ACC112 (cell line): ENCODE measurements around the gene GATA2.

Experiments
- H2AFZ ChIP-seq: fragments of 200-600 bp; sonication (generic); one replicate; pipeline ENCODE4 v1.6.0; 2017; ENCODE audit warnings: antibody characterized with exemption, low read length; ENCODE audit not compliant: unreplicated experiment
- H3K27ac ChIP-seq: fragments of 200-600 bp; sonication (generic); 2 replicates; pipeline ENCODE4 v1.5.1; 2014; ENCODE audit warnings: low read depth, mild to moderate bottlenecking, antibody characterized with exemption, low read length, moderate library complexity
- H3K27me3 ChIP-seq: fragments of 200-600 bp; sonication (generic); 2 replicates; pipeline ENCODE4 v1.6.1; 2014; ENCODE audit warnings: mild to moderate bottlenecking, antibody characterized with exemption, low read length, moderate library complexity, mixed read lengths; ENCODE audit not compliant: insufficient read depth
- H3K36me3 ChIP-seq: fragments of 200-600 bp; sonication (generic); 2 replicates; pipeline ENCODE4 v1.6.1; 2016; ENCODE audit warnings: mild to moderate bottlenecking, antibody characterized with exemption, low read length, moderate library complexity, mixed read lengths; ENCODE audit not compliant: insufficient read depth
- H3K4me1 ChIP-seq: fragments of 200-600 bp; sonication (generic); one replicate; pipeline ENCODE4 v1.6.1; 2016; ENCODE audit warnings: low read length, mixed read lengths; ENCODE audit not compliant: insufficient read depth, unreplicated experiment, control insufficient read depth
- H3K4me3 ChIP-seq: fragments of 200-600 bp; sonication (generic); 2 replicates; pipeline ENCODE4 v1.5.1; 2014; ENCODE audit warnings: mild to moderate bottlenecking, low read depth, low read length
- H3K79me2 ChIP-seq: fragments of 200-600 bp; sonication (generic); one replicate; pipeline ENCODE4 v1.6.0; 2016; ENCODE audit warnings: low read length; ENCODE audit not compliant: control insufficient read depth, unreplicated experiment, insufficient read depth

Gene GATA2

GRCh38 chr3:128500556-128500955 lies 7.6 kb upstream of the GATA2 start:
- no peak overlapping the region for H2AFZ ChIP-seq
- H3K4me1 ChIP-seq = peaks cover 12% of the 10 kb centered on the region
- no peak overlapping the region for H3K4me3 ChIP-seq
- no peaks in the 10 kb centered on the region for H3K79me2 ChIP-seq
- no peaks in the 10 kb centered on the region for H3K36me3 ChIP-seq
- H3K27me3 ChIP-seq = peaks cover 25% of the 10 kb centered on the region
- no peak overlapping the region for H3K27ac ChIP-seq

DNA sequence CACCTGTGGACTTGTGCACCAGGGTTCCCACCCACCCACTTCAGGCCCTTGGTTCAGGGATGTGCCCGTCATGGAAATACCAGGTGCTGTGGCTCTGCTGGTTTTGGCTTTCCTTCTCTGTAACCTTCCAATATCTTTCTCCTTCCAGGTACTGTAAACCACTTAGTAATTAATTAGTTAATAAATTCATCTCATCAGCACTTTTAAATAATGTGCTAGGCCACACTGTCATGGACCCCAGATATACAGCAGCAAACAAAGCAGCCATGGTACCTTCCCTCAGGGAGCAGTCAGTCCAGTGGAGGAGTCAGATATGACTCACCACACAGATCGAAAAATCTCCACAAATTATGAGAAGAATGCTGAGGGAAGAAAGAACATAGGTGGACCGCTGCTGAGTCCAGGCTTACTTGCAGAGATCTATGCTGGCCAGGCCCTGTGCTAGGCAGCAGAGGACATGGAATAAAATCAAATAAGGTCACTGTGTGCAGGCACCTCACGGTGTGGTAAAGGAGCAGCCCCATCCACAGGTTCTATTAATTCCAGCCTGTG lies 6.8 kb upstream of the GATA2 start:
- H3K27me3 ChIP-seq = peaks cover 30% of the 10 kb centered on the region
- H3K79me2 ChIP-seq = no peaks in the 10 kb centered on the region

DNA sequence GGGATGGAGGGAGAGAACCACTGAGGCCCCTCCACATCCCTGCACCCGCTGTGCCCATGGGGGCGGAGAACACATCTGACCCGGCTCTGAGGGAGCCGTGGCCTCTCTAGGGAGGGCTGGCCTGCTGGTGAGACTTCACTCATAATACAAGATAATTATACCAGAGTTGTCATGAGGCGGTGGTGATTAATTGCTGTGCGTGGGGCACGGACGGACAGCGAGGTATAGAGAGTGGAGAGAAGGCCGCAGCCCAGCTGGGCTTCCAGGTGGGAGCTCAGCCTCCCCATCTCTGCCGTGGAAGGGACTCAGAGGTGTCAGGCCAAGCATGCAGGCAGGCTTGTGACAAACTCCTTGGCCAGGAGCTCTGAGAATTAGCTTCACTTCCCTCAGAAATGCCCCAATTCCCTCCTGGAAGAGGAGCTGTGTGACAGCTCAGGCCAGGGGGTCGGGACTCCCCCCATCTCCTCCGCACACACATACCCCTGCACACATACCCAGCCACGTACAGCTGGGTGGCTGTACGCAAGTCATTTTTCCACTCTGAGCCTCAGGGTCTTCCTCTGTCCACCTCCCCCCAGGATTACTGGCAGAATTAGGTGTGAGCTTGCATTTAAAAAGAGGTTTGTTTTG lies 6.0 kb upstream of the GATA2 start:
- H3K27ac ChIP-seq = no peak overlapping the region
- no peaks in the 10 kb centered on the region for H3K36me3 ChIP-seq
- H3K4me1 ChIP-seq = peaks cover 12% of the 10 kb centered on the region
- H2AFZ ChIP-seq = no peak overlapping the region
- H3K27me3 ChIP-seq = peaks cover 33% of the 10 kb centered on the region
- no peak overlapping the region for H3K4me3 ChIP-seq
- H3K79me2 ChIP-seq = no peaks in the 10 kb centered on the region

More for the DNA sequence above, 6.8 kb upstream of the GATA2 start:
- Histone ChIP-seq H3K27ac (no peak overlapping the region), H3K4me1 (peaks cover 12% of the 10 kb centered on the region), H2AFZ (no peak overlapping the region), H3K36me3 (no peaks in the 10 kb centered on the region), H3K4me3 (no peak overlapping the region)

DNA sequence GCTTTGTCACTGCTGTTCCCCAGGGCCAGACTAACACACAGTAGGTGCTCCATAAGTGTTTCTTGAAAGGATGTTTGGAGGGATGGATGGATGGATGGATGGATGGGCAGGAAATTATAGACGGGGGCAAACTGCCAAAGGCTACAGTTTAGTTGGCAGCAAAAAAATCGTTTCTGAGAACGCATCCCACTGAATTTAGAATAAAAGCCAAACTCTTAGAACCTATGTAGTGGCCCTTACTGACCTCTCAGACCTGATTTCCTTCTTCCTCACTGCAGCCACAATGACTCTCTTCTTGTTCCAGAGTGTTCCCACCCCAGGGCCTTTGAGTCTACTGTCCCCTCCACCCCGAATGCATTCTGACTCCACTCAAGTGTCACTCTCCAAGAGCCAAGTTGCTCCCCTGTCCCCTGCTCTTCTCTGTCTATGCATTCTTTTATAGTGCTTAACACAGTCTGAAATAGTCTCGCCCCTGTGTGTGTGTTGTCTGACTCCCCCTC lies 5.2 kb upstream of the GATA2 start:
- Histone ChIP-seq H3K36me3 (no peaks in the 10 kb centered on the region), H3K4me3 (peak overlapping the region; percentile 78; the same call in 1 of the 2 replicates), H2AFZ (peak overlapping the region; percentile 18), H3K4me1 (peaks cover 12% of the 10 kb centered on the region), H3K27ac (no peak overlapping the region), H3K27me3 (peaks cover 41% of the 10 kb centered on the region), H3K79me2 (no peaks in the 10 kb centered on the region)

- H3K27me3 ChIP-seq = peaks cover 44% of the 10 kb centered on the region
- H2AFZ ChIP-seq = peak overlapping the region; percentile 44
- peaks cover 12% of the 10 kb centered on the region for H3K4me1 ChIP-seq
- no peaks in the 10 kb centered on the region for H3K36me3 ChIP-seq
- peak overlapping the region; percentile 78 for H3K4me3 ChIP-seq
- no peak overlapping the region for H3K27ac ChIP-seq
- H3K79me2 ChIP-seq = no peaks in the 10 kb centered on the region
Observed at GRCh38 chr3:128497305-128498126, 4.5 kb upstream of the GATA2 start.

GRCh38 chr3:128496602-128497304 lies 3.8 kb upstream of the GATA2 start:
- H3K27me3 ChIP-seq = peaks cover 49% of the 10 kb centered on the region
- peak overlapping the region; percentile 78 for H3K4me3 ChIP-seq
- H2AFZ ChIP-seq = no peak overlapping the region
- H3K4me1 ChIP-seq = peaks cover 12% of the 10 kb centered on the region
- no peaks in the 10 kb centered on the region for H3K36me3 ChIP-seq
- H3K79me2 ChIP-seq = no peaks in the 10 kb centered on the region
- H3K27ac ChIP-seq = no peak overlapping the region

DNA sequence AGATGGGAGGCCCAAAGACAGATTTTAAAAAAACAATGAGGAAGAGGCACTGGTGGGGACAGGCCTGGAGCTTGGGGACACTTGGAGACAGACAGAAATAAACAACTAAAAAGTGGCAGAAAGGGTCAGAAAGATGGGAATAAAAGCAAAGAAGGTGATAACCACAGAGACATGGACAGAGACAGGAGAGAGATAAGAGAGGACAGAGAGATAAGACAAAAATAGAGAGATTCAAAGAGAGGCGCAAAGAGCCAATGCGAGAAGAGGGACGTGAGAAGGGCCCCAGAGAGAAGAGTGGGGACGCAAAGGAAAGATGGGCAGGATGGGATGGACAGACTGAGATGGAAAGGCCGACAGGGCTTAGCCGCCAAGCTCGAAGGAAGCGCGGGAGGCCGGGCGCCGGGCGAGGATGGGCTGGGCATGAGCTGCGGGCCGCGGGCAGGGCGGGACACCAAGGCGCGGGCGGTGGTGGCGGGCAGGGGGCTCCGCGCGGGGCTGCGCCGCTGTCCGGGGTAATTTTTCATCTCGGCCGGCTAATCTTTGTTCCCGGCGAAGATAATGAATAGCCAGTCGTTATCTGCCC lies 3.1 kb upstream of the GATA2 start:
- no peaks in the 10 kb centered on the region for H3K79me2 ChIP-seq
- no peak overlapping the region for H3K4me3 ChIP-seq
- no peaks in the 10 kb centered on the region for H3K36me3 ChIP-seq
- peaks cover 55% of the 10 kb centered on the region for H3K27me3 ChIP-seq
- no peak overlapping the region for H2AFZ ChIP-seq
- peaks cover 12% of the 10 kb centered on the region for H3K4me1 ChIP-seq
- H3K27ac ChIP-seq = no peak overlapping the region

- Histone ChIP-seq H2AFZ (no peak overlapping the region), H3K27me3 (peaks cover 60% of the 10 kb centered on the region), H3K79me2 (no peaks in the 10 kb centered on the region), H3K4me1 (peaks cover 12% of the 10 kb centered on the region), H3K4me3 (no peak overlapping the region), H3K27ac (no peak overlapping the region), H3K36me3 (no peaks in the 10 kb centered on the region)
Observed at GRCh38 chr3:128495435-128495970, 2.5 kb upstream of the GATA2 start.

DNA sequence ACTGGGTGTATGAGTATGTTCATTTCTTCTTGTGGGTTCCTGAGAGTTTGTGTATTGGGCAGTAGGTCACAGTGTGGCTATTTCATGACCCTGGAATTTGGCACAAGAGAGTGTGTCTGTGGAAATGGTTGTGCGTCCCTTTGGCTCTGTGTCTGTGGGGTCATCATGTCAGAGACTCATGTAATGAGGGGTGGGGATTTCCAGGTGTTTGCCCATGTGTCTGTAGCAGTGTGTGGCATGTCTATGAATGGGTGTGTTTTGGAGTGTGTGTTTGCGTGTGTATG lies 1.3 kb upstream of the GATA2 start:
- no peak overlapping the region for H3K27ac ChIP-seq
- no peak overlapping the region for H3K4me3 ChIP-seq
- H3K4me1 ChIP-seq = peaks cover 12% of the 10 kb centered on the region
- H3K79me2 ChIP-seq = no peaks in the 10 kb centered on the region
- H3K27me3 ChIP-seq = peaks cover 72% of the 10 kb centered on the region
- H2AFZ ChIP-seq = no peak overlapping the region
- no peaks in the 10 kb centered on the region for H3K36me3 ChIP-seq
